Neural progenitor cell (in vitro differentiated cells): Measurements from ENCODE around the gene SLC7A9. TPM values are rescaled to one million over a fixed set of nuclear protein-coding genes. Genes with fewer than 3 reads are reported as not detected.
"Not testable (repeated sequence)": the region's sequence is repeated elsewhere in the genome, so short reads cannot be mapped to it uniquely, and the experiment has no call there.

Experiments
- DNase-seq: peaks from one replicate; pipeline ENCODE4 v3.0.0-alpha.2; 2016; ENCODE audit warnings: low spot score
- H2AFZ ChIP-seq: fragments of 200-600 bp; sonication (generic); replicated peaks from 2 replicates; pipeline ENCODE4 v1.6.1; 2016; ENCODE audit warnings: antibody characterized with exemption
- H3F3A ChIP-seq: fragments of 200-600 bp; sonication (generic); 2 replicates; pipeline ENCODE4 v1.6.1; 2016; ENCODE audit warnings: antibody characterized with exemption, low read depth
- H3K27ac ChIP-seq: fragments of 200-600 bp; sonication (generic); 2 replicates; pipeline ENCODE4 v1.5.1; 2016; ENCODE audit warnings: mild to moderate bottlenecking
- H3K27me3 ChIP-seq: fragments of 200-600 bp; sonication (generic); 2 replicates; pipeline ENCODE4 v1.6.1; 2016; ENCODE audit warnings: mild to moderate bottlenecking, moderate library complexity
- H3K36me3 ChIP-seq: fragments of 200-600 bp; sonication (generic); 2 replicates; pipeline ENCODE4 v1.5.1; 2016
- H3K4me1 ChIP-seq: fragments of 200-600 bp; sonication (generic); 2 replicates; pipeline ENCODE4 v1.6.1; 2016; ENCODE audit warnings: mixed run types
- H3K4me2 ChIP-seq: fragments of 200-600 bp; sonication (generic); 2 replicates; pipeline ENCODE4 v1.6.1; 2016
- H3K4me3 ChIP-seq: fragments of 200-600 bp; sonication (generic); 2 replicates; pipeline ENCODE4 v1.5.1; 2016
- H3K79me2 ChIP-seq: fragments of 200-600 bp; sonication (generic); 2 replicates; pipeline ENCODE4 v1.6.1; 2016; ENCODE audit warnings: low read depth
- H3K9ac ChIP-seq: fragments of 200-600 bp; sonication (generic); 2 replicates; pipeline ENCODE4 v1.6.1; 2016
- H3K9me3 ChIP-seq: fragments of 200-600 bp; sonication (generic); 2 replicates; pipeline ENCODE4 v1.5.1; 2016; ENCODE audit warnings: low read depth
- H4K20me1 ChIP-seq: fragments of 200-600 bp; sonication (generic); 2 replicates; pipeline ENCODE4 v1.6.1; 2016; ENCODE audit warnings: low read depth
- H3K27ac Mint-ChIP-seq: 3 replicates; pipeline ENCODE4 v1.8.0; 2021; ENCODE audit warnings: mixed read lengths
- H3K27me3 Mint-ChIP-seq: 2 replicates; pipeline ENCODE4 v1.8.0; 2022; ENCODE audit warnings: low read depth, mild to moderate bottlenecking, inconsistent platforms, moderate library complexity, mixed read lengths; ENCODE audit not compliant: insufficient read depth
- H3K36me3 Mint-ChIP-seq: 3 replicates; pipeline ENCODE4 v1.8.0; 2021; ENCODE audit warnings: mixed read lengths
- H3K4me1 Mint-ChIP-seq: 3 replicates; pipeline ENCODE4 v1.8.0; 2021; ENCODE audit warnings: mixed read lengths
- H3K4me3 Mint-ChIP-seq: 3 replicates; pipeline ENCODE4 v1.8.0; 2021; ENCODE audit warnings: mild to moderate bottlenecking, moderate library complexity, mixed read lengths
- H3K9me3 Mint-ChIP-seq: 3 replicates; pipeline ENCODE4 v1.8.0; 2020; ENCODE audit warnings: mixed read lengths
- EZH2 ChIP-seq: fragments of 200-600 bp; sonication (generic); IDR thresholded peaks from 2 replicates; pipeline ENCODE4 v1.6.1; 2017; ENCODE audit warnings: antibody characterized with exemption, mild to moderate bottlenecking, moderate library complexity
- EZH2phosphoT487 ChIP-seq: fragments of 200-600 bp; sonication (generic); IDR thresholded peaks from 2 replicates; pipeline ENCODE4 v1.6.1; 2017; ENCODE audit warnings: antibody characterized with exemption
- total RNA-seq: library from RNA; depleted of rRNA; stranded (reverse); fragments of >200 nt; gene quantifications from 2 replicates; pipeline ENCODE4 v1.2.3, GENCODE V29; 2015; ENCODE audit warnings: low replicate concordance
- TF ChIP-seq, protein P1 (sequence below): fragments of 200-600 bp; sonication (generic); IDR thresholded peaks from 2 replicates; pipeline ENCODE4 v1.5.1; 2017; ENCODE audit warnings: antibody characterized with exemption, mild to moderate bottlenecking

Gene SLC7A9
- total RNA-seq, 1 donor from 2014 or later: not detected

DNA sequence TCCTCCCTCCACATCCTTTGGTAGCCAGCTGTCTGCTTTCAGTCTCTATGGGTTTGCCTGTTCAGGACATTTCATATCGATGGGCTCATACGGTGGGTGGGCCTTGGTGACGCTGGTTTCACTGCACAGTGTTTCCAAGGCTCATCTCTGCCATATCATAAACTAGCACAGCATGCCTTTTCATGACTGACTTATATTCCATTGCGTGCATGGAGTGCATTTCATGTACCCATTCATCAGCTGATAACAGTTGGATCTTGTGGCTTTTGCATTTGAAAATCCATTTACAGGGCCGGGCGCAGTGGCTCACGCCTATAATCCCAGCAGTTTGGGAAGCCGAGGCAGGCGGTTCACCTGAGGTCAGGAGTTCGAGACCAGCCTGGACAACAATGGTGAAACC lies 80.1 kb downstream of the SLC7A9 start:
- H3K36me3 Mint-ChIP-seq: no peaks in the 10 kb centered on the region
- no peak overlapping the region for H3K27ac Mint-ChIP-seq
- H3K4me1 ChIP-seq: peaks cover 16% of the 10 kb centered on the region
- H3K36me3 ChIP-seq: no peaks in the 10 kb centered on the region
- H3K9ac ChIP-seq: no peak overlapping the region
- no peaks in the 10 kb centered on the region for H3K9me3 Mint-ChIP-seq
- no peak overlapping the region for H3K4me2 ChIP-seq
- H3K79me2 ChIP-seq: no peaks in the 10 kb centered on the region
- no peak overlapping the region for H3K27ac ChIP-seq
- H3K4me1 Mint-ChIP-seq: peaks cover 26% of the 10 kb centered on the region
- TF ChIP-seq, protein P1, sequence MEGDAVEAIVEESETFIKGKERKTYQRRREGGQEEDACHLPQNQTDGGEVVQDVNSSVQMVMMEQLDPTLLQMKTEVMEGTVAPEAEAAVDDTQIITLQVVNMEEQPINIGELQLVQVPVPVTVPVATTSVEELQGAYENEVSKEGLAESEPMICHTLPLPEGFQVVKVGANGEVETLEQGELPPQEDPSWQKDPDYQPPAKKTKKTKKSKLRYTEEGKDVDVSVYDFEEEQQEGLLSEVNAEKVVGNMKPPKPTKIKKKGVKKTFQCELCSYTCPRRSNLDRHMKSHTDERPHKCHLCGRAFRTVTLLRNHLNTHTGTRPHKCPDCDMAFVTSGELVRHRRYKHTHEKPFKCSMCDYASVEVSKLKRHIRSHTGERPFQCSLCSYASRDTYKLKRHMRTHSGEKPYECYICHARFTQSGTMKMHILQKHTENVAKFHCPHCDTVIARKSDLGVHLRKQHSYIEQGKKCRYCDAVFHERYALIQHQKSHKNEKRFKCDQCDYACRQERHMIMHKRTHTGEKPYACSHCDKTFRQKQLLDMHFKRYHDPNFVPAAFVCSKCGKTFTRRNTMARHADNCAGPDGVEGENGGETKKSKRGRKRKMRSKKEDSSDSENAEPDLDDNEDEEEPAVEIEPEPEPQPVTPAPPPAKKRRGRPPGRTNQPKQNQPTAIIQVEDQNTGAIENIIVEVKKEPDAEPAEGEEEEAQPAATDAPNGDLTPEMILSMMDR: no peak
- TF ChIP-seq EZH2 (no peak), EZH2phosphoT487 (no peak)
- H2AFZ ChIP-seq: no peak overlapping the region
- H3K27me3 Mint-ChIP-seq: peaks cover 4% of the 10 kb centered on the region
- peaks cover 4% of the 10 kb centered on the region for H3F3A ChIP-seq
- H3K27me3 ChIP-seq: no peaks in the 10 kb centered on the region
- H4K20me1 ChIP-seq: no peaks in the 10 kb centered on the region
- no peaks in the 10 kb centered on the region for H3K9me3 ChIP-seq
- H3K4me3 Mint-ChIP-seq: no peak overlapping the region
- H3K4me3 ChIP-seq: no peak overlapping the region
- no peak for DNase-seq

DNA sequence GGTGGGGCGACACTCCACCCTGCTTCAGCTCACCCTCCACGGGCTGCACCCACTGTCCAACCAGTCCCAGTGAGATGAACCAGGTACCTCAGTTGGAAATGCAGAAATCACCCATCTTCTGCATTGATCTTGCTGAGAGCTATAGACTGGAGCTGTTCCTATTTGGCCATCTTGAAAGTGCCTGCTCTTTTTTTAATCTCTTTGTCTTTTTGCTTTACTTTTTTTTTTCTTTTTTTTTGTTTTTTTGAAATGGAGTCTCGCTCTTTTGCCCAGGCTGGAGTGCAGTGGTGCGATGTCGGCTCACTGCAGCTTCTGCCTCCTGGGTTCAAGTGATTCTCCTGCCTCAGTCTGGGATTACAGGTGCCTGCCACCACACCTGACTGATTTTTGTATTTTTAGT lies 81.7 kb downstream of the SLC7A9 start:
- not testable (repeated sequence) for H3K9me3 Mint-ChIP-seq, H3K36me3 Mint-ChIP-seq, H3K4me3 ChIP-seq, H3K4me2 ChIP-seq, H3K79me2 ChIP-seq, H3K27me3 ChIP-seq, H4K20me1 ChIP-seq, H3K27me3 Mint-ChIP-seq, H3K27ac ChIP-seq, H3F3A ChIP-seq, DNase-seq, H3K9me3 ChIP-seq, H3K9ac ChIP-seq, H3K27ac Mint-ChIP-seq, H3K36me3 ChIP-seq, H3K4me3 Mint-ChIP-seq
- Histone ChIP-seq H3K4me1 (peaks cover 16% of the 10 kb centered on the region), H2AFZ (peak overlapping the region; percentile 93)
- peaks cover 26% of the 10 kb centered on the region for H3K4me1 Mint-ChIP-seq

DNA sequence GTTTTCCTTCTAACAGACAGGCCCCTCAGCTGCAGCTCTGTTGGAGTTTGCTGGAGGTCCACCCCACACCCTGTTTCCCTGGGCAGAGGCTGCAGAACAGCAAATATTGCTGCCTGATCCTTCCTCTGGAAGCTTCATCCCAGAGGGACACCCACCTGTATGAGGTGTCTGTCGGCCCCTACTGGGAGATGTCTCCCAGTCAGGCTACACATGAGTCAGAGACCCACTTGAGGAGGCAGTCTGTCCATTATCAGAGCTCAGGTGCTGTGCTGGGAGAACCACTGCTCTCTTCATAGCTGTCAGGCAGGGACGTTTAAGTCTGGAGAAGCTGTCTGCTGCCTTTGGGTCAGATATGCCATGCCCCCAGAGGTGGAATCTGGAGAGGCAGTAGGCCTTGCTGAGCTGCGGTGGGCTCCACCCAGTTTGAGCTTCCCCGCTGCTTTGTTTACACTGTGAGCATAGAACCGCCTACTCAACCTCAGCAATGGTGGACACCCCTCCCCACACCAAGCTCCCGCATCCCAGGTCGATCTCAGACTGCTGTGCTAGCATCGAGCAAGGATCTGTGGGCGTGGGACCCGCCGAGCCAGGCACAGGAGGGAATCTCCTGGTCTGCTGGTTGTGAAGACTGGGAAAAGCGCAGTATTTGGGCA lies 82.3 kb downstream of the SLC7A9 start:
- H2AFZ ChIP-seq: peak overlapping the region; percentile 93

DNA sequence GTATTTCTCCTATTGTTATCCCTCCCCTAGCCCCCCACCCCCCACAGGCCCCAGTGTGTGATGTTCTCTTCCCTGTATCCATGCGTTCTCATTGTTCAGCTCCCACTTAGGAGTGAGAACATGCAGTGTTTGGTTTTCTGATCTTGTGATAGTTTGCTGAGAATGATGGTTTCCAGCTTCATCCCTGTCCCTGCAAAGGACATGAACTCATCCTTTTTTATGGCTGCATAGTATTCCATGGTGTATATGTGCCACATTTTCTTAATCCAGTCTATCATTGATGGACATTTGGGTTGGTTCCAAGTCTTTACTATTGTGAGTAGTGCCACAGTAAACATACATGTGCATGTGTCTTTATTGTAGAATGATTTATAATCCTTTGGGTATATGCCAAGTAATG lies 87.5 kb downstream of the SLC7A9 start:
- not testable (repeated sequence) for H3K4me1 Mint-ChIP-seq, H2AFZ ChIP-seq, H3K27ac ChIP-seq, H3K4me1 ChIP-seq, H3K27ac Mint-ChIP-seq, H3K27me3 ChIP-seq, H3K4me2 ChIP-seq, H3K27me3 Mint-ChIP-seq, H3K9me3 ChIP-seq, H3K36me3 Mint-ChIP-seq, H3K4me3 ChIP-seq, H3F3A ChIP-seq, H3K36me3 ChIP-seq, DNase-seq, H3K79me2 ChIP-seq, H3K4me3 Mint-ChIP-seq, H3K9ac ChIP-seq, H4K20me1 ChIP-seq
- peaks cover 10% of the 10 kb centered on the region for H3K9me3 Mint-ChIP-seq

More for the DNA sequence above, 82.3 kb downstream of the SLC7A9 start:
- Histone ChIP-seq H3K4me1 (peaks cover 16% of the 10 kb centered on the region), H3K4me2 (peak overlapping the region; percentile 53)
- not testable (repeated sequence) for H4K20me1 ChIP-seq, H3K27ac ChIP-seq, H3K4me3 ChIP-seq, H3K79me2 ChIP-seq, H3F3A ChIP-seq, H3K27me3 ChIP-seq, H3K27ac Mint-ChIP-seq, H3K36me3 ChIP-seq, H3K9me3 ChIP-seq, H3K9me3 Mint-ChIP-seq, H3K27me3 Mint-ChIP-seq, H3K4me3 Mint-ChIP-seq, H3K36me3 Mint-ChIP-seq, H3K9ac ChIP-seq
- TF ChIP-seq, protein P1: peak; percentile 22
- peaks cover 26% of the 10 kb centered on the region for H3K4me1 Mint-ChIP-seq
- DNase-seq: peak; percentile 48
